D341Med (cell line): ENCODE results near the gene MTRR.
A peak's percentile ranks its signal among the peaks of the same experiment; 100 is the strongest.

Experiments
- DNase-seq: peaks from one replicate; pipeline ENCODE4 v3.0.0; 2012; ENCODE audit warnings: low spot score

The MTRR gene

DNA sequence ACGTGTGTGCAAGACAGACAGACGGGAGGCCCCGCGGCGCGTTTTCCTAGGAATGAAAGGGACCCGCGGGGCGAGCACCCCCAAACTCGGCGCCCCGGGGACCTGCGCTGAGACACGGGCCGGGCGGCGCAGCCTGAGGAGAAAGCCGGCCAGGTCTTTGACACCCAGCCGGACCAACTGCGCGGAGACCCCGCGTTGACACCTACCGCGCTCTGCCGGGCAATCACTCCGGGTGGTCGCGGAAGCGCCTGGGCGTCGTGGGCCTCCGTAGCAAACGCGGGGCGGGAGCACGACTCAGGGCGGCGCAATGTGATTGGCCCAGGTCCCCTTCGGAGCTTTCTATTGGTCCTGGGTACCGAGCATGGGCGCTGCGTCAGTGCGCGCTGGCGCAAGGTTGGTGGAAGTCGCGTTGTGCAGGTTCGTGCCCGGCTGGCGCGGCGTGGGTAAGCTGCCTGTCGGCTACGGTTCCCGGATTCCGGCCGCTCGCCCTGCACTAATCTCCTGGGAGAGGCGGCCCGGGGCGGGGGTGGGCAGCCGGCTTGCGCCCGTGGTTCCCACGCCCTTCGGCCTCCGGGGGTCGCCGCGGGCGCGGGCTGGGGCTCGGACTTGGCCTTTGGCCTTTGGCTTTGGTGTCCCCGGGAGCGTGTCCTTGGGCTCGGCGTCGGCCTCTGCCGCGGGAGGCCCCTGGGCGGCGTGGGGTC lies at the start of gene MTRR, which contains the start of gene FASTKD3:
MTRR (plus strand) TSS at position 376 of the 701 bp plus-strand sequence. CDS start 1,647 bp downstream, outside the sequence.
FASTKD3 (minus strand) TSS at position 259 of the 701 bp plus-strand sequence. CDS start 948 bp downstream, outside the sequence.
- DNase-seq, result peak; percentile 96

DNA sequence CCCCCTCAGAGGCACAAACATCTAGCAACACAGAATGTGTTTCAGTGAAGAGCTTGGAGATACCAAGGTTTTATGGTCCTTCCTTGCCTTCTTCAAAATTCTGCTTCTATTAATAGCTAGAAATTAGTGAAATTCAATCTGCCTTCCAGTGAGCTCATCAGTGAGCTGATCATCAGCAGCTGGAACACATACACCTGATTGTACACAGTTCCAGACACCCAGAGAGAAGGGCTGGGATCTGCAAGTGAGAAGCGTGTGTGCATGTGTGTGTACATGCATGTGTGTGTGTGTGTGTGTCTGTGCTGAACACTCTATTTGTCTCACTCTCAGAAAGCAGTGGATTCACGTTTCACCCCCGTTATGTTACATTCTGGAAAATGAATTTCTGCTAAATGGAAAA lies 46.5 kb upstream of the MTRR start:
- no peak for DNase-seq

DNA sequence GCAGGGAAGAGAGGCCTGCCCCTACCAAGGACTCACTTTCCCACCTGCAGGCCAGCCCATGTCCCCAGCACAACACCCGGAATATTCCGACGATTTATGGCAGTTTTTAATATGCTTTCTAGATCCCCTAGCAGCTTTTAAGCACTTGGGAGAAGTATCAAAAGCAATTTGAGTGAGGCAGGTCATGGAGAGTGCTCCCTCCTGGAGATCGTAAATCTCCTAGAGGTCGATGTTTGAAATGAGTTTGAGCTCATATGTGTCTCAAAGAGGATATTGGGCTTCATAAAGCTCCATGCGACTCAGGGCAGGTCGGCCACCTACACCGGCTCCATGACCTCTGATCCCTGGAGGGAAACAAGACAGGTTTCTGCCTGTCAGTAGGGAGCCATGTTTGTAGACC lies 45.4 kb upstream of the MTRR start:
- no peak for DNase-seq

DNA sequence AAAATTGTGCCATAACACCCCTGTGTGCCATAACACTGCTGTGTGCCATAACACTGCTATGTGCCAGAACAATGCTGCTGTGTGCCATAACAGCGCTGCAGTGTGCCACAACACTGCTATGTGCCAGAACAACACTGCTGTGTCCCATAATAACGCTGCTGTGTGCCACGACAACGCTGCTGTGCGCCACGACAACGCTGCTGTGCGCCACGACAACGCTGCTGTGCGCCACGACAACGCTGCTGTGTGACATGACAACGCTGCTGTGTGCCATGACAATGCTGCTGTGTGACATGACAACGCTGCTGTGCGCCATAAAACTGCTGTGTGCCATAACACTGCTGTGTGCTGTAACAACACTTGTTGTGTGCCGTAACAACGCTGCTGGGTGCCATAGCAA lies 44.0 kb upstream of the MTRR start:
- no peak for DNase-seq

DNA sequence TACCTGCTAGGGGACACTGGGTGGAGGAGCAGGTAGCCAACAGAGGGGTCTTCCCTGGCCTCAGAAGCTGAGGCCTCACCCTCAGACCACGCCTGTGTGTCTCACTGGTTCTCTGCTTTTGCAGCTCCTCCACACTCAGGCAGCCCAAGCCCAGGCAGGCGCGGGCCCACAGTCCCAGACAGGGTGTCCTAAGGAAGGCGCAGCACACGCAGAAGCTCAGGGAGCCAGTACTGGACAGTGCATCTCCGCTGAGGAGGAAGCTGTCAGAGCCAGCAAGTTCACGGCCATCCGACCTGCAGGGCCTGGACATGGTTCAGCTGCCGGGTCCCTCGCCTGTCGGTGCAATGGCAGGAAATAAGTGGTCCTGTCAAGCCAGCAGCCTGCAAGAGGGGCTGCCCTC lies 43.3 kb upstream of the MTRR start:
- no peak for DNase-seq

DNA sequence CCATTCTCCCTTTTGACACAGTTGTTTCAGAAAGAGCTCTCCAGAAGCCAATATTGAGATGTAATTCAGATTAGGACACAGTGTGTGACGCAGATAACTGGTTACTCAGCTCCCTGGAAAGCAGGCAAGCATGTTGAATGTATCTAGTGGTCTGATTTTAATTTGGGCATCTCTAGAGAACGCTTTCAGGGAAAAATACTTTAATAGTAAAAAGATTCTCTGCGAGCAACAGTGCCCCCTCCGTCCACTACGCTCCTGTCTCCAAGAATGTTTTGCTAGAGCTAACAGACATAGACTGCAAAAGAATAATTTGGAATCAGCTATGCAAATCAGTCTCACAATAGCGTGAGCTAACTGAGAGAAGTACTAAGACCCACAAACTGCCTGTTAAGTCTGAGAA lies 41.3 kb upstream of the MTRR start:
- no peak for DNase-seq

DNA sequence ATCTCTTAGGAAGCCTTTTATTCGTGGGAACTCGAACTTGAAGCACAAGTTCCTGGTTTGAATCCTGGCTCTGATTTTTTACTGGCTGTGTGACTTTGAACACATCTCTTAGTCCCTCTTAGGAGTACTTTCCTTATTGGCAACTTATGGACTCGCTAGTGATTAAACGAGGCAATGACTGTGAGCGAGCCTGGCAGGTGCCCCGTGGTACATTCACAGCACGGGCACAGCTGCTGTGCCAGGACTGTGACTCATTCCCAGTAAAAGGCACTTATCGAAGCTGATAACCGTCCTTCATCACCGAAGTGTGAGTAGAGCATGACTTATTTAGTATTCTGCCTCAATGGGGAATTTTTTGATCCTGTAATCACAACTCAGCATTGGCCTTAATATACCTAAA lies 40.7 kb upstream of the MTRR start:
- no peak for DNase-seq

DNA sequence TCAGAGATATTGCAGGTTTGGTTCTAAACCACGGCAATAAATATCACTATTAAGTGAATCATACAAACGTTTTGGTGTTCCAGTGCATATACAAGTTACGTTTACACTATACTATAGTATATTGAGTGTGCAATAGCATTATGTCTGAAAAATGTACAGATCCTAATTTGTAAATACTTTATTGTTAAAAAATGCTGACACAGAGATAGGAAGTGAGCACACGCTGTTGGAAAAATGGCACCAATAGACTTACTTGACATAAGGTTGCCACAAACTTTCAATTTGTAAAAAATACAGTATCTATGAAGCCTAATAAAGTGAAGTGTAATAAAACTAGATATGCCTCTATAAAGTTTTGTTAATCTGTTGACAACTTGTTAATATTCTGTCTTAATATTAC lies 34.0 kb upstream of the MTRR start:
- DNase-seq, result no peak

DNA sequence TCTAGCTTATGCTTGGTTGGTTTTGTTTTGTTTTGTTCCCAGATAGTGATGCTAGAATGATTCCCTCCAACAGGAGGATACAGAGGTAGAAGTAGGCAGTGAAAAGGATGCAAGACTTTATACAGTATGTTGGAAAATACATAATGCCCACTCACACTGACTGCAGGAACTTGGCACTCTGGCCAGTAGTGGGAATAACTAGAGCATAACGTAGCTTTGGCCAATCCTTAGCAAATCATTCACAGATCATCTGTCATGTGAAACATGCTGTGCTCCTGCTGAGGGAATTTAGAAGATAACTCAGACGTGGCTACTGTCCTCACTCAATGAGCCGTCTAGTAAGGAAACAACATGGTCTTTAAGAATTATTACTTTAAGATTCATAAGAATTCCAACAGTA lies 31.5 kb upstream of the MTRR start:
- no peak for DNase-seq

DNA sequence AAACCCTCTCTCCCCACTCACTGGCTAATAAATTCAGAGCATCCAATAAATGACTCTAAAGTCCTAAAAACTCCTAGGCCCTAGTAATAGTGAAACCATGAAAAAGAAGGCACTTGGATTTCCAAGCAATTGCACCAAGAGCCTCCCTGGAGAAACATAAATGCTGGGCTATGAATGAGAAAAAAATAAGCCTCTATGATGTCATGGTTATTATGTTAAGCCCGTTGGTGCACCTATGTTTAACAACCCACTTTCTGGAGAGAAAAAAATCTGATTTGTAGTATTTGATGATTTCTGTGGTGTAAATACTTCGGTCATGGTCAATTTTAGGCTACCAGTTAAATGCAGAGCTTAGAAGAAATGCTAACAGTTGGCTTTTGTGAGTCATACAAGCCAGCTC lies 26.4 kb upstream of the MTRR start:
- DNase-seq, result no peak

DNA sequence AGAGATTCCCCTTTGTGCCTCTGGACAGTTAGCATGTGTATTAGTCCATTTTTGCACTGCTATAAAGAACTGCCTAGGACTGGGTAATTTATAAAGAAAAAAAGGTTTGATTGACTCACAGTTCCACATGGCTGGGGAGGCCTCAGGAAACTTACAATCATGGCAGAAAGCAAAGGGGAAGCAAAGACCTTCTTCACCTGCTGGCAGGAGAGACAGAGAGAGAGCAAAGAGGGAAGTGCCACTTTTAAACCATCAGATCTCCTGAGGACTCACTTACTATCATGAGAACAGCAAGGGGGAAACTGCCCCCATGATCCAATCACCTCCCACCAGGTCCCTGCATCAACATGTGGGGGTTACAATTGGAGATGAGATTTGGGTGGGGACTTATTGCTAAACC lies 24.0 kb upstream of the MTRR start:
- DNase-seq, result no peak

DNA sequence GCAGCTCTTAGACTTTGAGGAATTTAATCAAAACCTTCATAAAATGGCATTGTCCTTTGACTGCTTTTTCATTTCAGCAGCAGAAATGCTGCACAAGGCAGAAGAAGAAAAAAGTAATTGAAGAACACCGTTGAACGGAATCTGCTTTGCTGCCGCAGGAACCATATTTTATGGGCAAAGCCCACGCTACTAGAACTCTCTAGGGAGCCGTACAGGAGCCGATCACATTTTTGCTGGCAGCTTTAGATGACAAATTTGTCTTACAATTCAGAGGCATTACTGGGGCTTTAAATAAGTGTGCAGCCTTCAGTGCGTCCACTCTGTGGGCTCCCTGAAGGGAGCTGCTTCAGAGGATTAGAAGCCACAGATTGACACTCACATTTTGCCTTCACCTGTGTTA lies 23.4 kb upstream of the MTRR start:
- DNase-seq, result no peak

DNA sequence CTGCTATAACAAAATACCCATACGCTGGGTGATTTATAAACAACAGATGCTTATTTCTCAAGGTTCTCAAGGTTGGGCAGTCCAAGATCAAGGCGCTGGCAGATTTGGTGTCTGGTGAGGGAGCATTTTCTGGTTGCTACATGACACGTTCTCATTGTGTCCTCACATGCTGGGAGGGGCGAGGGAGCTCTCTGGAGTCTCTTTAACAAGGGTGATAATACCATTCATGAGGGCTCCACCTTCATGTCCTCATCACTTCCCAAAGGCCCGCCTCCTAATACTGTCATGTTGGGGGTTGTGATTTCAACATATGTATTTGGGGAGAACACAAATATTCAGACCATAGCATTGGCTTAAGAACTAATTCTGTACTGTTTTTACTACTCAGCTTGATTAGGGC lies 22.6 kb upstream of the MTRR start:
- DNase-seq, result no peak

DNA sequence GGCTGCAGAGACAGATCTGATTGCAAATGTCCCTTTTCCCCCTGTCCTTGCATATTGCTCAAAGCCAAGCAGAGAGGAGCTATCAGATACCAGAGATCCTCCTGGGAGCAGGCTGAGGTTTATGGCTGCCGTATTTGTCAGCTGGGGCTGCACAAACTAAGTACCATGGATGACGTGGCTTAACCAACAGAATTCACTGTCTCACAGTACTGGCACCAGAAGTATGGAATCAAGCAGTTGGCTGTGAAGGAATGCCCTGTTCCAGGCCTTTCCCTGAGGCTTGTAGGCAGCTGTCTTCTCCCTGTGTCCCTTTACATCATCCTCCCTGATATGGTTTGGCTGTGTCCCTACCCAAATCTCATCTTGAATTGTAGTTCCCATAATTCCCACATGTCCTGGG lies 20.7 kb upstream of the MTRR start:
- DNase-seq, result no peak

DNA sequence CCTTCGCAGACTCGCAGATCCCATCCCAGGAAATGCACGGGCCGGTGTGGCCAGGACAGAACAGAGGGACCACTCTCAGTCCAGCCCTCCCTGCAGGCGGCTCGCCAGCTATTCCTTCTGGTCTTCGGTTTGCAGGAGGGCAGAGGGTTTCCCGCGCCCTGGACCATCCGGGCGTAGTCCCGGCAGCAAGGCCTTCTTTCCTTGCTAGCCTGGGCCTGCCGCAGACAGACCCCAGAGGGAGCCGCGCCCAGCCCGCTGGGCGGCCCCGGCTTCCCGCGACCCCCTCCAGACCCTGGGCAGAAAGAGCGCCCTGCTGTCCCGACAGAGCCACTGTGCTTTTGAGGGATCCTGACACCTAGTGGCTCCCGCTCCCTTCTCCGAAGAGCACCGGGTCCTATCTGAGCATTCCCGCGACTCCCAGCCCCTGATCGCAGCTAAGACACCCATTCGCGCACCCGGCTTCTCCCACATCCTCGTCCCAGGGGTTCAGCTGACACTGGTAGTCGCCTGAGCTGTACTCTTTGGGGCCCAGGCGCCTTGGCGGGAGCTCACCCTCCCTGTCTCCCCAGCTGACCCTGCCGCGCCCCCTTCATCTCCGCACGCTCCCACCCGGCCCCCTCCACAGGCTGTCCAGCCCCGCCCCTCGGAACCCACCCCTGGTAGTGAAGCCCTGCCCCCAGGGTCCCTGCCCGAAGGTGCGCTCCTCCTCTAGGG lies 19.1 kb upstream of the MTRR start:
- DNase-seq, result peak; percentile 60

DNA sequence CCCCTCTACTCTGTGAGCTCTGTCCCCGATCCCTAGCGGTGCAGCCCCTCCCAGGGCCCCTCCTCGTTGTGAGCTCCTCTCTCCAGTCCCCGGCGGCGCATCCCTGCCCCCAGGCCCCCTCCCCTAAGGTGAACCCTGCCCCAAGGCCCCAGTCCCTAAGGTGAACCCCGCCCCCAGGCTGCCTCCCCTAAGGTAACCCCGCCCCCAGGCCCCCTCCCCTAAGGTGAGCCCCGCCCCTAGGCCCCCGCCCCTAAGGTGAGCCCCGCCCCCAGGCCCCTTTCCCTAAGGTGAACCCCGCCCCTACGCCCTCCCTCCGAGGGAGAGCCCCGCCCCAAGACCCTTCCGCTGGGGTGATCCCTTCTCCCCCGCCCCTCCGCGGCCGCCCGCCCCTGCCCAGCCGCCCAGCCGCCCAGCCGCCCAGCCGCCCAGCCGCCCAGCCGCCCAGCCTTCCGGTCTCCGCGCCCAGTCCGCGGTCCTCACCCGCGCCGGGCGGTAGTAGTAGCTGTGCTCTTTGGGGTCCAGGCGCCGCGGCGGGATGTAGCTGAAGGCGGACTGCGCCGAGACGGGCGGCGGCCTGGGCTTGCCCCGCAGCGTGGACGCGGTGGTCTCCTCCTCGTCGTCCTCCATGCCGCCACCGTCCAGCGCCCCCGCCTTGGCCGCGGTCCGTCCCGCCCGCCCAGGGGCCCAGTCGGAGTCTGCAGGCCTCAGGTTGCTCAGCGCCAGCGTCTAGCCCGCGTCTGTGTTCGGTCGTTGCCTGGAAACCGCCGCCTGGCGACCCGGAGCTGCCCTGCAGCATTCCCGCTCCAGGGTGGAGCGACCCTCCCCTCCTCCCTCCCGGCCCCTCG lies 18.3 kb upstream of the MTRR start, which contains the start of gene CFAP90:
CFAP90 (minus strand) TSS at position 739 of the 845 bp plus-strand sequence; CDS start at position 627, 112 bp downstream.
- DNase-seq, result peak; percentile 73

DNA sequence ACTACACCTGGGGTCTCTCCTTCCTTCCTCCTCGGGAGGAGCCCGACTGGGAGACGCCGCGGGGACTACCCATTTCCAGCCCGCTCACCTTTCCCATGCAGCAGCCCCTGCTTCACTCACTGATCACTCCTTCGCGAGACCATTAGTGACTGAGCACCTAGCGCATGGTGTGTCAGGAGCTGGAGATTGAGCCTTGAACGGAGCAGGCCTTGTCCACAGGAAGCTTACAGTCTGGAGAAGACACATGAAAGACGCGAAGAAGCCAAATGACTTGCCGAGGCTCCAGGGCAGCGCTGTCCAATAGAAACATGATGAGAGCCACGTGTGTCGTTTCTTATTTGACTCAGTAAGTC lies 17.7 kb upstream of the MTRR start:
- DNase-seq, result no peak

DNA sequence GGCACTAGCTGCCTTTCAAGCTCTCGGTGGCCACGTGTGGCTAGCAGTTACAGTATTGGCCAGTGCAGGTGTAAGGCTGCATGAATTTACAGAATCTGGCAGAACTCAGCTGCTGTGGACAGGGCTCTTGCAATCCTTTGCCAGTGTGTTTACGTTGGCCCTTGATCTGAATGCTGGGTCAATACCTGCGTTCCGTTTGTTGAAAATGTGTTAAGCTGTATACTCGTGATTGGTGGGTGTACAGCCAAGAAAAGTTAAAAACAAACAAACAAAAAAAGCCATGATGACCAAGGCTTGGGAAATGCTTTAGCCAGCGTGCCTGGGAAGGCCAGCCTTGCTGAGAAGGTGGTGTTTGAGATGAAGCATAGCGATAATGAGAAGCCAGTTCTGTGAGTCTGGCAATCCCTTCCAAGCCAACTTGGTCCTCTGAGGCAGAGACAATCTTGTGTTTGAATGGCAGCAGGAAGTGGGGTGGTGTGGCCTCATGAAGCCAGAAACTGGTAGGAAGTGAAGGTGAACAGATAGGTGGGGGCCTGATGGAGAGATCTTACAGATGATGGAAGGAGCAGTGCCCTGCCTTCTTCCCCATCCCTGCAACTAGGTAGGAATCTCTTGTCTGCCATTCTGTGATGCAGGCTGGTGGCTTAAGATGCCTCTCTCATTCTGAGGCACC lies 17.2 kb upstream of the MTRR start:
- no peak for DNase-seq

DNA sequence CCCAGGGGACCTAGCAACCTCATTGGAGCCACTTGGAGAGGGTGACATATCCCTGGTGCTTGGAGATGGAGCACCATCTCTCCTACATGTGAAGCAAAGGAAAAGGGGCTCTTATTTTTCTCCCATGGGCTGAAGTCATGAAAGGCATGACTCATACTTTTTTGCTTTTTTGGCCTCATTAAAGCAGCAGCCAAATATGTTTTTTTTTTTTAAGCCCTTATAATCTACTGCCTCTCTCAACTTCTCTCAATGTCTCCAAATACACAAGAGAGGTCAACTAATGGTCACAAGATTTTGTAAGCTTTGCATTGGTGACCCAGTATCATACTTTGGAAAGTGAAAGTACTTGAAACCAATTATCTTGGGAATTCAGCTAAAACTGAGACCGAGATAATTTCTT lies 16.4 kb upstream of the MTRR start:
- no peak for DNase-seq

DNA sequence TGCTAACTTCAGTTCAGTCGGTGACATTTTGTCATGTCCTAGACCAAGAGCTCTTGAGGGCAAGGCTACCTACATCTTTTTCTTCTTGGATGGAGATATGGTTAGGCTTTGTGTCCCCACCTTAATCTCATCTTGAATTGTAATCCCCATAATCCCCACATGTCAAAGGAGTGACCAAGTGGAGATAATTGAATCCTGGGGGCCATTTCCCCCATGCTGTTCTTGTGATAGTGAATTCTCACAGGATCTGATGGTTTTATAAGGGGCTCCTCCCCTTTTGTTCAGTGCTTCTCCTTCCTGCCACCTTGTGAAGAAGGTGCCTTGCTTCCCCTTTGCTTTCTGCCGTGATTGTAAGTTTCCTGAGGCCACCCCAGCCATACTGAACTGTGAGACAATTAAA lies 16.0 kb upstream of the MTRR start:
- DNase-seq, result no peak

DNA sequence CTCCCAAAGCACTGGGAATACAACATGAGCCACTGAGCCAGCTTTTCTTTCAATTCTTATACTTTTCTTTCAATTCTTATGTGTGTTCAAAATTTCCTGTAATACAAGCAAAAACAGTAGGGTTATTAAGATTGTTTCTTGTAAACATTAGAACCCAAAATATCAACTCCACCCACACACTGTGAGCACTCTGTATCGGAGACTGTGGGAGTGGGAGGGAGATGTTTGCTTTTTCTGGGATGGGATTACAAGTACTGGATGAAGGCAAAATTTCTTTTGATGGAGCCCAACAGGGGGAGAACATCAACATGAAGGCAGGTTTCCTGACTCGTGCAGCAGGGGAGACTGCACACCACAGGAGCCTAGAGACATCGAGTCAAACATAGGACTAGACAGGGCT lies 13.3 kb upstream of the MTRR start:
- DNase-seq, result no peak

DNA sequence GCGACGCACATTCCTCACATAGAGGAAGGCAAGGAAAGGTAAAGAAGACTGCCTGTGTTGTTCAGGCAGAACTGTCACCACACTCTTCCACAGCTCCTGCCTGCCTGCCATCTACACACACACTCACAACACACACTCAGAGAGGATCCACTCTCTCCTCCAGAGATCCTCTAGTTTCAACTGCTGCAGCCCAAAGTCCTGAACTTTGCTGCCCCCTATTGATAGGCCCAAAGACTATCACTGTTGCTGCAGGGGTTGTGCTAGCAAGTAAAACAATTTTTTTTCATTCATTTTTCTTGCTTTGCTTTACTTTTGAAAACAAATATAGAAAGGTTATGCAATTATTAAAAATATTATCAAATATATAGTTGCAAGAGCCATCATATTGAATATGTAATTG lies 12.1 kb upstream of the MTRR start:
- peak; percentile 59 for DNase-seq
